NCI-H446 (cell line): ENCODE measurements around the gene LBX2.

Source experiments
- DNase-seq, 2 experiments: peaks; one replicate each; lab custom pipeline; 2025; lab: John Stamatoyannopoulos, UW

Gene LBX2

DNA sequence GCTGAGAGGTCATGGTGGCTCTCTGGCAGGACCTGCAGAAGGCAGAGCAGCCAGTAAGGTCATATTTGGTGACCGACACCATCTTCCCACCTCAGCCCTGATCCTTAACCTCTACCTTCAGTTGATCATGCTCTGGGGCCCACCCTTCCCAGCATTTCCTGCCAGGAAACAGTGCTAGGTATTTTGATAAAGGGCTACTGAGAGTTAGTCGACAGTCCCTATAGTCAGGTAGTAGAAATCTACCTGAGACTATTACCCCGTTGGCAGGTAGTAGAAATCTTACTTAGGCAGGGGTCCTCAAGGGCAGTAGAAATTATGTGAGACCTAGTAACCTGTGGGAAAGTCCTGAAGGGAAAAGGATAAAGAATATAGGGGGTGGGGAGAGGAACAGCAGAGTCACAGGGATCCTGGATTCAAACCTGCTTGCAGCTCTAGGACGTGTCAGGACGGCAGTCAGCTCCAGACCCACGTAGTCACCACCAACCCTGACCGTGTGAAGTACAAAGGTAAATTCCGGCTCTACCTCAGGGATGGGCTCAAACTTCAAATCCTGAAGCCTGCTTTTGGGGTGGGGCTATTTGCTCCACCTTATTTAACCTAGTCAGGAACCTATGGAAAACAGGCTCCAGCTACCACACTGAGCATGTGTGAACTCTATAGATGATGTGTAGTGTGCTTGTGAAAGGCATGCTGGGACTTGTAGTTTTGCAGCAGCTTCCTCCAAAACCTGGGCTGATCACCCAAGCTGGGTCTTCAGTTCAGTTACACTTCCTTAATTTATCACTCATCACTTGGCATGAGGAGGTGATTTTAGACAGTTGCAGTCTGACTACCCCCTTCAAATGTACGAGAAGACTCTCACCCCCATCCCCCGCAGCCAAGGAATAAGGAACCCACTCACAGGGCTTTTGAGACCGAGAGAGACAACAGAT is 26.6 kb upstream of the LBX2 start, which contains the start of gene DQX1:
Gene DQX1, minus strand, starts transcription at position 515 of the 932 bp plus-strand sequence. Its CDS starts 502 bp downstream, at position 13.
- peak in 1 of 2 experiments; percentile 16 for DNase-seq

DNA sequence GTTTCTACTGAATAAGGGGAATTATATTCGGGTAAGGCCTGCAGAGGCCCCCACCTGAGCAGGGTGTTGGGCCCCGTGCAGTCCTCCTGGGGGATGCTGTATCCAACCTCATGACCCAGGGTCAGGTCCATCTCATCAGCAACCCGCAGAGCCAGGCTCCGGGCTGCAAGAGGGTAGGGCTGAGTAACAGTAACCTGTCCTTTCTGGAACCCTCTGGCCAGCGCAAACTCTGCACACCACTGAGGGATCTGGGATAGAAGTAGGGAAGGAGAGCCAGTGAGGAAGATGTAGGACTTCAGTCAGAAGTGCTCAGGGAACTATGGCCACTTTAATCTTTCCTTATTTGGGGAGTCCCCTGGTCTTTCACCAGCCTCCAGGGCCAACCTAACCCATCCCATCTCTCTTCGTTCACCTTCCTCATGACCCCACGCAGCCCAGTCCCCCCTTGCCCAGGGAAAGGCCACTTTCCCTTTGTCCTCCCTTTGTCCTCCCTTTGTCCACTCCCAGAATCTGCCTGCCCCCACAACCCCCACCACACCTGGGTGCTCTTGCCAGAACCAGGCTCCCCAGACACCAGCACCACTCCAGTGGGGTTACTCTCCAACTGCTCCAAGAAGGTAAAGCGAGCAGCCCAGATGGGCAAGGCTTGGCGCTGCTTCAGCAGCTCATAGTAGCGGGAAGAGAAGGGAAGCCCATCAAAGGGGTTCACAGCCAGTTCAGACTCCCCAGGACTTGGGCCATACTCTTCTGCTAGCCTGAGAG is 25.7 kb upstream of the LBX2 start:
- DNase-seq, result no peak

DNA sequence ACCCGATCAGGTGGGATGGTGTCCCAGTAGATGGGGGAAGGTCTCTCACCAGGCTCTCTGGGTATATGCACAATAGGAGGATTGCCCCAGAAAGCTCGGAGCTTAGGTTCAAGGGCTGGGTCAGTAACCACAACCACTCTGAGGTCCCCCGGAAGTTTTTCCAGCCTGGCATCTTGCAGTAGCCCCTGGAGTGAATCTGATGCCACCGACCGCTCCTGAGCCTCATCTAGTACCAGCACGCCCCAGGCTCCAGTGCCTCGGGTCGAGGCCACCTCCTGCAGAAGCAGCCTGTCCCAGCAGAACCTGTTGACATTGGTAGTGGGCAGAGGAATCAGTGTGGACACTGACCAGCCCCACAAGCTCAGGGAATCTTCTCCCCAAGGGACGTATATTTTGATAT is 24.6 kb upstream of the LBX2 start:
- no peak for DNase-seq

DNA sequence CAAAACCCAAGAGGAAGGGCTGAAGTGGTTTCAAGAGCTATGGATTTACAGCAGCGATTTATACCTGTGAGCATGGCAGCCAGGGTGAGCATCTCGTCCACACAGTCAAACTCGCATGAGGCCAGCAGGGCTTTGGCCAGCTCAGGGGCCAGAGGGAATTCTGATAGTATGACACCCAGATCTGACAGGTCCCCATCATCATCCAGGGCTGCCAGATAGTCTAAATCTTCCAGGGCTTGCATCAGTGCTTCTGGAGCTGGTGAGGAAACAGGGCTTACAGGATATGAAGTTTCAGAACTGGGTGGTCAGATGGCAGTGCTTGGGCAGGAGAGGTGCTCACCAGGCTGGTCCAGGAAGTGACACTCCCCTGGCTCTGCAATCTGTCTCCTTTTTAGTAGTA is 23.1 kb upstream of the LBX2 start:
- DNase-seq, result no peak

DNA sequence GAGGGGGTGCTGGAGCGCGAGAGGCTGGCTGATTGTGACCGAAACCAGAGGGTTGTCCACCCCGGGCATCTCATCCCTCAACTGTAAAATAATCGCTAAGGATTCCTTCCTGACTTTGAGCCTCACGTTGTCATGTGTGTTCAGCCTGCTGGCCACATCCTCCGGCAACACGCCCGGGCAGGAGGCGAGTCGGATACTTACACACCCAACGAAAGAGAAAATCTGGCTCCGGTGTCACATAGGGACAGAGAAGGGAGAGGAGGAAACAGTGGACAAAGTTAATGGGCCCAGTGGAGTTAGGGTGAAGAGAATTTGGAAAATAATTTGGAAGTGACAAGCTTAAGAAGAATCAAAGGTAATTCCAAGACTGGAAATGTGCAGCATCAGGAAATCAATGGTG is 17.2 kb upstream of the LBX2 start:
- DNase-seq, result no peak

DNA sequence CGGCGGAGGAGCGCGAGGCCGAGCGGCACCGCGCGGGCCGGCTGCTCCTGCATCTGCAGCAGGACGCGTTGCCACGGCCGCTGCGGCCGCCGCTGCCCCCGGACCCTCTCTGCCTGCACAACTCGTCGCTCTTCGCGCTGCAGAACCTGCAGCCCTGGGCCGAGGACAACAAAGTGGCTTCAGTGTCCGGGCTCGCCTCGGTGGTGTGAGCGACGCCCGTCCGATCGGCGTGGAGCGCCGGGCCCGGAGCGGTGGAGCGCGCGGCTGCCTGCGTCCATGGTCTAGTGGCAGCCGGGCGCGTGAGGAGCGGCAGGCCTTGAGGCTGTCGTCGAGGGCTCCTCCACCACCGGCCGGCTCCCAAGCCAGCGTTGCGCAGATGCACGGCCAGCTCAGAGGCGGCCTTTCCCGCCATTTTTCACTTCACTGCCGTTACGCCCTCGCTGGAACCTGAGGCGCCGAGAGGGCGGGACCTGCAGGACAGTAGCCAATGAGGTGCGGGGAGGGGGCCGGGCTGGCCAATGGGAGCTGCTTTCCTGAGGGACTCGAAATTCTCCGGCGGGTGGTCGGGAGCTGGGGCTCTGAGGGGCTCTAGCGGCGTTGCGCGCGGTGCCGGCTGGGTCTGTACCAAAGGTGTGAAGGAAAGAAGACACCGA is 16.7 kb upstream of the LBX2 start:
- no peak for DNase-seq

DNA sequence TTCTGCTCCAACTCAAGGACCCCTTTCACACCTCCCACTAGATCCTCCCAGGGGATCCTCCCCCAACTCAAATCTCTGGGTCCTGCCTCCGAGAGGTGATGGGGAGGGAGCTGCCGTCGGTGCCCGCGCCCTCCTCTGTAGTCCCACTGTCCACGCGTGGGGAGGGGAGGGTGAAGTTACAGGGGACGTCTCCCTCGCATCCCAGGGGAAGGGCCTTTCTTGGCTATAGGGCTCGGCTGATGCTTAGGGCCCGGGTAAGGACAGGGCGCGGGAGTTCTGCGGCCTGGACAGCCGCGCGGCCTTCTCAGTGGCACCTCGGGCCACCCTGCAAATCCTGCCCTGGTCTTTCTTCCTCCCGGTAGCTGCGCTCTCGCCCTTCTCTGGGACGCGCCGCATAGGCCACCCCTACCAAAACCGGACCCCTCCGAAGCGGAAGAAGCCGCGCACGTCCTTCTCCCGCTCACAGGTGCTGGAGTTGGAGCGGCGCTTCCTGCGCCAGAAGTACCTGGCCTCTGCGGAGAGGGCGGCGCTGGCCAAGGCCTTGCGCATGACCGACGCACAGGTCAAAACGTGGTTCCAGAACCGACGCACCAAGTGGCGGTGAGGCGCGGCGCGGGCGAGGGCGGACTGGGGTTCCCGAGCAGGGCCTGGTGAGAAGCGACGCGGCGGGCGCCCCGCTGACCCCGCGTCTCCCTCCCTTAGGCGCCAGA is 16.0 kb upstream of the LBX2 start:
- DNase-seq, result no peak

DNA sequence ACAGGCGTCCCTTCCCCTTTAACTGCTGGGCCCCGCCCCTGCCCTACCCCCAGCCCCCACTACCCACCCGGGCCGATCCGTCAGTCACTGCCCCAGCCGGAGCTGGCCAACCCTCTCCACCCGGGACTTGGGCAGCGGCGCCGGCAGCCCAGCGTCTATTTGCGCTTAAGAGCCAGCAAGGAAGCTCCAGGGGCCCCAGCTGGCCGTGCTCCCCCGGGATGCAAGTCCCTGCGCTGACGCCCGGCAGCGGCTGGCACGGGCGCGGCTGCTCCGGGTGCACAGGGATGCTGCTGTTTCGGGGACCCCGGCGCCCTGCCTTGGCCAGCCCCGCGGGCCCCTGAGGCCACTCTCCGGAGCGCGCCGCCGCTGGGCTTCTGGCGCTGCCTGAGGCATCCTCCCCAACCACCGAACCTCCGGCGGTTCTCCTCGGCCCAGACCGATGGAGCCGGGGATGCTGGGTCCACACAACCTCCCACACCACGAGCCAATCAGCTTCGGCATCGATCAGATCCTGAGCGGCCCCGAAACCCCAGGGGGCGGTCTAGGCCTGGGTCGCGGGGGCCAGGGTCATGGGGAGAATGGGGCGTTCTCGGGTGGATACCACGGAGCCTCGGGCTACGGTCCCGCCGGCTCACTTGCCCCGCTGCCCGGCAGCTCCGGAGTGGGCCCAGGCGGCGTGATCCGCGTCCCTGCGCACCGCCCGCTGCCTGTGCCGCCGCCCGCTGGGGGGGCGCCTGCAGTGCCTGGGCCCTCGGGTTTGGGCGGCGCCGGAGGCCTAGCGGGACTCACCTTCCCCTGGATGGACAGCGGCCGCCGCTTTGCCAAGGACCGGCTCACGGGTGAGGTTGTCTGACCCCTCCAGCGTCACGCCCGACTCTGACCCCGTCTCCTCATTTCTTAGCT is 15.2 kb upstream of the LBX2 start, which contains the start of gene TLX2:
Gene TLX2, plus strand, starts transcription at position 83 of the 903 bp plus-strand sequence. Its CDS starts 357 bp downstream, at position 440.
- DNase-seq, result no peak

DNA sequence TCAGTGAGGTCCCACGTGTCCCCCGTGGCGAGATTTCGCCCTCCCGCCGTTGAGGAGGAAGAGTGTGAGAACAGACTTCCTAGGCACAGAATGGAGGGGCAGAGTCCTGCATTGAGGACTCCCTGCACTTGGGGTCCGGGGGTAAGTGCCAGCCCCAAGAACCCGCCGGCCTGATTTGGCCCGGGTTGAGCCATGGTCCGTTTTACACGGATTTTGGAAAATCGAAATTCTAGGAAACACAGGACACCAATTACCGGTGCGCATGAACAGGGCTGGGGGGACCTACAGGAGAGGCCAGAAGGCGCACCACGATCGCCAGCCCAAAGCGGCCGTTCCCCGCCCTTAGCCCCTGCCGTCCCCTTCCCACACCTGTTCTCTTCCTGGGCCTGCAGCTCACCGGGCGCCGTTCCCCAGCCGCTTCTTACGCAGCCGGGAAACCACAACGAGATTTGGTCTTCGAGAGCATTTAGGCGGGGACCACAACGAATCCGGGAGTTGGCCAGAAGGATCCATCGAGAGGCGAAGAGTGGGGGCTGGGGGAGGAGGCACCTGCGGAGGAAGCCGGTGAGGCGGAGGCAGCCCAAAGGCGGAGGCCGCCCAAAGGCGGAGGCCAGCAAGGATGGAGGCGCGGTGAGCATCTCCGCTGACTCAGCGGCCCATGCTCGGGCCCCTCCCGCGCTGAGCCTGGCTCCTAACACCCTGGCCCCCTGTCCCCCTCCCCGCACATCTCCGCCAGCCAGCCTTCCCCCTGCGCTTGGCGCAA is 14.4 kb upstream of the LBX2 start:
- no peak for DNase-seq

DNA sequence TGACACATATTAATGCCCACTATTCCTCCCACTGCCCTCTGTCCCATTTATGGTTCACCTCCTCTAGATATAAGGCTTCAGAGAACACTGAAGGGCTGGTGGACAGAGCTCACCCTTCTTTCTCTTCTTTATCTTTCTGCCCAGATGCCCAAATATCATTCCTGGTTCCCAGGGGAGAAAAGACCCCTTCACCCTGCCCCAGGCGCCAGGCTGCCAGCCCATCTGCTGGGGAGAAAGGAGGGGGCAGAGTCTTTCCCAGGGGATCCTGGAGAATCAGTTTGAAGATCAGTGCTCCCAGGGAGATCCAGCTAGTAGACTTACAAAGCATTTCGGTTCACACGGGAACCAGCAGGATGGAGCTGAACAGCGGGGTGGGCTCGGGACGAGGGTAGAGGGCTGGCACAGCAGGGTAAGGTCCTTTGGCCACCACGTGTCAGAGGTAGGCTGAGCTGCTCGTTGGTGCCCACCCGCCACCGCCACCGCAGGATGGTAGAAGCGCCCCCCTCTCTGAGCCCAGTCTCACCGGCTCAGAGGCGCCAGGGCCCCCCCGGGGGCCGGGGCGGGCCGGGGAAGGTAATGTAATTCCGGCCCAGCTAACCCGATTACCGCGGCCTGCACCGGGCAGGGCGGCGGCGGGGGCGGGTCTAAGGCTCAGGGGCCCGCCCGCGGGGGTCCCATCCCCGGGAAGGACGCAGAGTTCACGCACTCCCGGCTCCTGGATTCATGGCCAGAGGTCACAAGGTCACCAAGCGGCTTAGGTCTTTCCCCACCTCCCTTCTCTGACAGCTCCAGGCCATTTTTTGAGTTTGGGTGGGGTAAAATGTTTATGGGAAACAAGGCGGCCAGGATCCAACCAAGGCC is 13.6 kb upstream of the LBX2 start:
- DNase-seq, result no peak

DNA sequence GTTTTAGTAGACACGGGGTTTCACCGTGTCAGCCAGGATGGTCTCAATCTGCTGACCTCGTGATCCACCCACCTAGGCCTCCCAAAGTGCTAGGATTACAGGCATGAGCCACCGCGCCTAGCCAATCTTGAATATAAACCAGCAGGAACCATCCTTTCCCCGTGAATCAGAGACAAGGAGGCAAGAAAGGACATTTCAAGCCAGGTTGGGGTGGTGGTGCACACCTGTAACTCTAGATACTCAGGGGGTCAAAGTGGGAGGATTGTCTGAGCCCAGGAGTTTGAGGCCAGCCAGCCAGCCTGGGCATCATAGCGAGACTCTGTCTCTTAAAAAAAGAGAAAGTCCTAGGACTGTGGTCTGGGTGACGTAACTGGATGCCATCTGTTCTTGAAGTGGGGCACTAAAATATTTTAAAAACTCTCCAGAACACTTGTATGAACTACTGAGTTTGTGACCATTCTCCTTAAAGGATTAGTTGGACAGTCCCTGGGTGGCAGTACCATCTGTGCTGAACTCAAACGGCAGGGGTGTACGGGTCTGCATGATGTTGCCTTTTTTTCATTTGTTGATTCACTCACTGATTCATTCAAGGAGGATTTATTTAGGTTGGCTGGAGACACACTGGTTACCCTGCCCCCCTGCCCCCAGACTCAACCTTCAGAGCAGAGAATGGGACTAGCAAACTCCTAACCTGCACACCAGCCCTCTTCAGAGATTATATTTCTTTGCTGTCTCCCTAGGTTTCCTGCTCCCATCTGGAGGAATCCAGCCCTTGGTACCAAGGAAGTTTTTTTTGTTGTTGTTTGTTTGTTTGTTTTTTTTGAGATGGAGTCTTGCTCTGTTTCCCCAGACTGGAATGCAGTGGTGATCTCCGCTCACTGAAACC is 11.9 kb upstream of the LBX2 start:
- no peak for DNase-seq

DNA sequence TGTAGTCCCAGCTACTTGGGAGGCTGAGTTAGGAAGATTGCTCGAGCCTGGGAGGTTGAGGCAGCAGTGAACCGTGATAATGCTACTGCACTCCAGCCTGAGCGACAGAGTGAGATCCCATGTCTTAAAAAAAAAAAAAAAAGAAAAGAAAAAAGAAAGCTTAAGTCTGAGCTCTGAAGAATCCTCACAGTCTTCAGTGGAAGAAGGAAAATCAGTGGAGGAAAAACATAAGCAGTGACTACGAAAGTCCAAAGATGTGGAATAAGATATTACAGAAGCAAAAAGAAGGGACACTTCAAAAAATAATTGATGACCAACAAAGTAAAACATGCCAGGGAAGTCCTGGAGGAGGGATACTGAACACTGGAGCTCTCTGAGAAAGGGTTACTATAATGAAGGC is 10.9 kb upstream of the LBX2 start:
- no peak for DNase-seq

DNA sequence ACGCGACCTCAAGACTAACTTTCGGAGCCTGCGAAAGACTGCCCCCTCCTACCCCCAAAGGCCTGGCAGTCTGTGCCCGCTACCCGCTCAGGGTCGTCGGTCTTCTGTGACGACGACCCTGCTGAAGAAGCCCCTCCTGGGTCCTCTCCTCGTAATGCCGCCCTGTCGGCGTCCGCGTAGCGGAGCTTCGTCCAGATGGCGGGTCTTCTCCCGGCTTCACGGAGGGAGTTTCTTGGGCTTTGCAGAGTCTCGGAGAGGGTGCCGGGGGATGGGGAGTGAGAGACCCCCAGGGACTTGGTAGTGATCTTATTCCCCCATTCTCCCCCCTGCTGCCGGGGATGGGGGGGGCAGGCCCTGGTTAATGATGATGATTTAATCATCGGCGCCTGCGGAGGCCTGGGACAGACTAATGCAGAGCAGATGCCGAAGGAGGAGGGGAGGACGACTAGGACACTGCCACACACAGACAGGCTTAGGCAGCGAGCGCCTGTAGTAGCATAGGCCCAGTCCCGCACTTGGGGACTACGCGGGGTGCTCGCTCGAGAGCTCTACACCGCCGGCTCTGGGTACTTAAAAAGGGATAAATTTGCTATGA is 8.6 kb upstream of the LBX2 start:
- DNase-seq, result peak in 1 of 2 experiments; percentile 52

DNA sequence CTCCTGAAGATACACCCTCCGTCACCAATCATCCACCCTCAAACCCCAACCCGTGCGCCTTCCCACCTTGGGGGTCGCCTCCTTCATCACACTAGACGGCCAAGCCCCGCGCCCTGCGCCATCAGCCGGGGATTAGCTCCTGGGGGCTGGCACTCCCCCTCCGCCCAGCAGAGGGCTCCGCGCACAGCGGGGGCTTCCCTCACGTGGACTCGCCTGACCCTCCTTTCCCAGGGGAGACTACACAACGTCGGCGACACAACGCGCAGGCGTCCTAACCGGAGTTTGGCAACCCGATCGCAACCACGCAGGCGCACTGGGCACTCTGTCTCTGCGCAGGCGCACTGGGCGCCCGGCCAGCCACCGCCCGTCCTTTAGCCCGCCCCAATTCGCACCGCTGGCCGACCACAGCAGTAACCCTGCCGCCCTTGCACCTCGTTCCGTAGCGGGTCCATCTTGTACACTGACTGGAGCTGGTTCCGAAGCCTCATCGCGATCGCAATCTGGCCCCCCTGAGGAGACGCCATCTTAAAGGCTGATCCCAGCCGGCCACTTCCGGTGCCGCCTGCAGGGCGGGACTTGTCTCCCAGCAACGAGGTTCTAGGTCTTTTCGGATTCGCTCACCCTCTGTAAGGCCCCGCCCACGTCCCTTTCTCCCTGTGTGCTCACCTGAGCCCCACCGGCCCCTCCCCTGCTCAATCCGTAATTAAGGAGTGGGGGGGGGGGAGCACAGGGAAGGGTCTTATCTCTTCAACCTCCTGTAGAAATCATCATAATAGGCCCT is 7.9 kb upstream of the LBX2 start, which contains the start of gene PCGF1:
Gene PCGF1, minus strand, starts transcription at position 551 of the 781 bp plus-strand sequence. Its CDS starts 27 bp downstream, at position 524.
- DNase-seq, result peak; percentile 93 to 97

DNA sequence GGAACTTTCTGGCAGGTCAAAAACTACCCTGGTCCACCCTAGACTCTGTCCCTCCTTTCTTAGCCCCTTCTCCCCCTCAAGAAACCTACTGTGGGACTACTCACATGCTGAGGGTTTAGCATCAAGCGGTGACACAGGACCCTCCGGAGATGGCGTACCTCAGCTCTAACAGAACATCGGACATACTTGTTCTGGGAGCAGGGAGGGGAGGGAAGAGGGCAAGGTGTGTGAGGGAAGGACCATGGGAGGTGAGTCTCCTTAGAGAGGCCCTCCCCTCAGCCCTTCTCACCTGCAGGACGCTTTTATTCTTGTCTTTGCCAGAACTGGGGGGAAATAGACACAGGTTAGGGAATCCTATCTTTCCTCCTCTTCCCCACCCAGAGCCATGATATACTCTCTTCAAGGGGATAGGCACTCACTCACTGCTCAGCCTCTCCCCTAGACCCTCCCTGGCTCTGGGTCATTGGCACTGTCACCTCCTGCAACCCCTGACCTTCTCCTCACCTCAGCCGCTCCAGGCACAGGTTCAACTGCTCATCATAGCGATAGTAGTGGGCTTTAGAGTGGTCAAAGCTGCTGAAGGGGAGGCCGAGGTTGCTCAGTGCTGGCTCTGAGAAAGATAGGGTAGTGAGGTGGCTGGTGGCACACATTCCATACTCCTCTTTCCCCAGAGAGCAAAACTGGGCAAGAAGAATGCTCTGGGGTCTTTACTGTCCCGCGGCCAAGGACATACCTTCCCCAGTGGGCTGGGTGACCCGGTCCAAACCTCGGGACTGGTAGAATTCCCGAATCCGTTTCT is 6.2 kb upstream of the LBX2 start:
- DNase-seq, result no peak

DNA sequence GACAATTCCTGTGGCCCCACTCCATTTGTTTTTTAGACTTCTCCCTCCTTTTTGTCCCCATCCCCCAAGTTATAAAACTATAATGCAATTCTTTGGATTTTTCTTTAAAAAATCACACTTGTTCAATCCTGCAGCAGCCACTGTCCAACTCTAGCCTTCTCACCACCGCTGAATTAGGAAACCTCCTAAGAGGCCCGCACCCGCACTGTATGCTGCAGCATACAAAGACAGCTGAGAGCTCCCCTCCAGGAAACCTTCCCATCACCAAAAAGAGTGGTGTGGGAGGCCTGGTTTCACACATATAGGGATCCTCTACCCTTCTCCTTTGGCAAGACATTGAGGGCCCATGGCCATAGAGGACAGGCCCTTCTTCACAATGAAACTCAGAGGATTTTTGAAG is 5.2 kb upstream of the LBX2 start:
- DNase-seq, result no peak
